Pulmonary artery endothelial cell (primary cell): ENCODE measurements around the gene LYSMD2. TPM values are rescaled to one million over a fixed set of nuclear protein-coding genes. Genes with fewer than 3 reads are reported as not detected.

Experiments used
- DNase-seq: peaks from one replicate; pipeline ENCODE4 v3.0.0-alpha.2; 2011; ENCODE audit warnings: low read depth, low spot score
- total RNA-seq: library from RNA; depleted of rRNA; stranded (reverse); fragments of >200 nt; gene quantifications from 2 replicates; pipeline ENCODE4 v1.2.3, GENCODE V29; 2014

LYSMD2 gene
- total RNA-seq, 1 donor from 2014 or later, result 11.0 TPM

GRCh38 chr15:51751697-51752683, 14.5 kb upstream of the LYSMD2 start:
- no peak for DNase-seq

DNA sequence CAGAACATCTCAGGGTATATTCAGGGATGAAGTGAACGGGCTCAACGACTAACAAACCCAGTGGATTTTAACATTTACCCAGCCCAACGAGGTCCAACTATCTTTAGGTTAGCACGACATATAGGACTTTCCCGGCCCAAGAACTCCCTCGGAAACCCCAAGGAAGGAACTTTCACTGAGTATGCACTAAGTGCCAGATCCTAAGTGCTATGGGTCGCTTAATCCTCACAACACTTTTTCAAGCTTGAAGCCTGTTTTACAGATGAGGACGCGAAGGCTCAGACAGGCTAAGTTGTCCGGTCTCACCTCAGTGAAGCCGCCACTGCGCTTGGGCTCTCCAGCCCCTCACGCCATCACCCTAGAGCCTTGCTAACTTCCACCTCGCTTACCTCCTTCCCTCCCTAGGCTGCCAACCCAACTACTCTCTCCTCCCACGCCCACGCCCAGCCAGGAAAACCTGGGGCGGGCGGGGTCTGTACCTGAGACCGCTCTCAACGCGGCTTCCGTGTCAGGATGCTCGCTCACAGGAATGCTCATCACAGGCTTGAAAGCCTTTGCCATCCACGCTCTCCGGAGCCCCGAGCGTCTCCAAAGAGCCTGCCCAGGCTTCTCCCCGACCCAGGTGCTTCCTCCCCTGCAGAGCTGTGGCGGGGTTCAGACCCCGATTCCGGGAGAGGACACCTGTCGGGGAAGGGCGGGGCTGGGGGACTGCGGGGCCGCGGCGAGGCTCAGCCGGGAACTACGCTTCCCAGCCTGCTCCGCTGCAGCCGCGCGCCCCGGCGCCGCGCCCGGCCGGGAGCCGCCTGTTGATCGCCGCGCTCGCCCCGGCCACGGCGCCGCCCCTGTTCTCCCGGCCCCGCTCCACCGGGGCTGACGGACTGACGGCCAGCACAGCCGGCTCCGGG, 13.6 kb upstream of the LYSMD2 start, which contains the start of gene TMOD2:
Gene TMOD2 (plus strand): TSS at position 806 of the 905 bp plus-strand sequence. CDS start 14,845 bp downstream, outside the sequence.
- no peak for DNase-seq

DNA sequence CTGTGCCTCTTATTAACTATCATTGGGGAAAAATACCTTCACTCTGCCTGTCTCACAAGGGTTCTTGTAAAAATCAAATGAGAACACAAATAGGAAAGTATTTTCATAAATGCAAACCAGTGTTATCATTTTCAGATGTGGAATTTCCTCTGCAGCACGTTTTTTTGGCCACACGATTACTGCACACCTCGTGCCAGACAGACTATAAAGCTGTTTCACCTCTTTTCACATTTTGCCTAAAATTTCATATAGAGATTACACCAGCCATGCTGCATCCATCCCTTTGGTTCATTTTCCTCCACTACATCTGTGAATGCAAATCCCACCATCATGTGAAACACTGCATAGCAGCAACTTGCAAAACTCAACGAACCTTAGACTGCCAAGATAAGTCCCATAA, 12.7 kb upstream of the LYSMD2 start:
- no peak for DNase-seq

DNA sequence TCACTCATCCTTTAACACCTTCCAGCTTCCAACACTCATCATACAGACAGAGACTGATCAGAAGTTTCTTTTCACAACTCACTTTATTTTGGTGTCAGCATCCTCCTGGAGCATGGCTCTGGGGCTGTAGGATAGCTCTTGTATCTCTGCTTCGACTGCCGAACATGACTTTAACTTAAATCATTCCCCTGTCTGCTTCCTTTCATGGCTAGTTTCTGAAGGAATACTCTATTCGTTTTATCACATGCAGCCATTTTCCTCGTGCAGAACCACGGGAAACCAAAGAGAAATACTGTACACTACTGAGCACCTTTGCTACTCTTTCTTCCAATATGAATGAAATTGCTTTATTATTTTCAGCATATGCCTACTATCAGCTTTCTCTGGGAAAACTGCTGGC, 11.9 kb upstream of the LYSMD2 start:
- DNase-seq, result no peak

DNA sequence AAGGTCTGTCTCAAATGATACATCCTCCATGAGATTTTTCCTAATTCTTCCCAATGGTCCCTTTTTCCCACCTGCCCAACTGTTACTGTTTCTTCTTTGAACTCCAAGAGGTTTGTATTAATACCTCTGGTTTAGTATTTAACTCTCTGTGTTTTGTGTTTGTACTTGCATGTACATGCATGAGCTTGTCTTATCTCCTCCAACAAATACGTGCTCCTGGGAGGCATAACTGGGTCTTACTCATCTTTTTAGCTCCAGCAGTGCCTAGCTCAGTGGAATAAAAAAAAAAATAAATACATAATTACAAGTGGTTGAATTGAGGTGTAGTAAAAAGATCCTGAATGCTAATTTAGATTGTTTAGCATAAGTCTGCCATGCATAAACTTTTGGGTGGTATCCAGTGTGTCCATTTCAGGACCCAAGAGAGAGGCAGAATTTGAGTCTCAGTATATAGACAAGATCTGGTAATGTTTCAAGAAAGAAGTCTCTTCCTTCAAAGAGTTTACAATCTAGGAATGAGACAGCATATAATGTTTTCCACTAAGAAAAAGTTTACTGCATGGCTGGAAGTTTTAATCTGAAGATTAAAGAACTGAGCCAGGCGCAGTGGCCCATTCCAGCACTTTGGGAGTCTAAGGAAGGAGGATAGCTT, 1.7 kb upstream of the LYSMD2 start:
- DNase-seq, result no peak

DNA sequence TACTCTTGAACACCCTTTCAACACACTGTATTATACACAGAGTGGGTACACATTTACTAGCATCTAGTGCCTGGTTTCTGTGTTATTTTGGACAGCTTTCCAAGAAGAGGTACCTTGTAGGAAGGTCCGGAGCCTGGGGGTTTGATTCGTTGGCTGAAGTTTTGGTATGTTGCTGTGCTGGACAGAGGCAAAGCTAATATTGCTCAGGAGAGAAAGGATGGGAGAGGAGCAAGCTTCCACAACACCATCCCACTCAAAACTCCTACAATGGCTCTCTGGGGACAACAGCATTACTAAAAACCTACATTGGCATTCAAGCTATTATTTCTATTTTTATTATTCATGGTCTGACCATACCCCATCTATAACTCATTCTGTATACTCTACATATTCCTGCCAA, 1.1 kb upstream of the LYSMD2 start:
- DNase-seq, result no peak

GRCh38 chr15:51736751-51737521, 519 bp downstream of the LYSMD2 start:
- DNase-seq, result no peak

DNA sequence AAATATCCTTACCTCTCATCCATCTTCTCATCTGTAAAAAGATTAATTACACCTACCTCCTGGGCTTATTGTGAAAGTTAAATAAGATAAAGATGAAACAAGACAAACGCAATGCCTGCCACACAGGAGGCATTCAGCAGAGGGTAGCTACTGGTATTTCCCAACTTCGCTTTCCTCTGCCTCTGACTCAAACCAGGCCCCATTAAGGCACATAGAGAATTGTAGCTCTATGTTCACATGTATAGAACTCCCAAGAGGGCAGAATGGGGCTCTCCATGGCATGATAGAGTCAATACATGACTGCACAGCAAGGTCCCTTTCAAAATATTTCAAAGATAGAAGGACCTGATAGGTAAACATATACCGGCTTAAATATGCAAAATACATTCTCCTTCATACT, 1.4 kb downstream of the LYSMD2 start:
- no peak for DNase-seq

DNA sequence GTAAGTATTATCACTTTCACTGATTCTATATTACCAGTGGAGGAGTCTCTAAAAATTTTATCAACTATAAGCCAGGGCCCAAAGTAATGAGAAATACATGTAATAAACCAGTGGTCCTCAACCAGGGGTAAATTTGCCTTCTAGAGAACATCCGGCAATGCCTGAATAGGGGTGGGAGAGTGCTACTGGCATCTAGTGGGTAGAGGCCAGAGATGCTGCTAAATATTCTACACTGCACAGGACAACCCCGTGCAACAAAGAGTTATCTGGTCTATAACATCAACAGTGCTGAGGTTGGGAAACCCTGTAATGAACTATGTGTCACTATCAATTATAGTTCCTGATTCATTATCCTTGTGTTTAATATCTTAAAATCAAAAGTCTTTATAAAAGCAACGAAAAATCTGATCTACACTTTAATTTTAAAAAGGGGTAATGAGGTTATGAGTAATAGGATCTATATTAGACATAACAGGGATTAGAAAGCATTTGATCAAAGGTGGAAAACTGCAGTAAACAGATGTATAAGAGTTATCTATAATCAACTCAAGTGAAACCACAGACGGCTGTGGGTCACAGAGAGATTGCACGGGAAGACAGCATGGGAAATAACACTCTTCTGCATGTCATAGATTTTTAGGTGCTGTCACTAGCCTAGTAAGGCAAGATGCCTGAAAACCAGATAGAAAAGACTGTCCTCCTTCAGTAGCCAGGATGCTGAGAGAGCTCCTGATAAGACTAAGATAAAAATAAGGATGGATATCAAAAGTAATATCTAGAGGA, 2.0 kb downstream of the LYSMD2 start:
- DNase-seq, result no peak

DNA sequence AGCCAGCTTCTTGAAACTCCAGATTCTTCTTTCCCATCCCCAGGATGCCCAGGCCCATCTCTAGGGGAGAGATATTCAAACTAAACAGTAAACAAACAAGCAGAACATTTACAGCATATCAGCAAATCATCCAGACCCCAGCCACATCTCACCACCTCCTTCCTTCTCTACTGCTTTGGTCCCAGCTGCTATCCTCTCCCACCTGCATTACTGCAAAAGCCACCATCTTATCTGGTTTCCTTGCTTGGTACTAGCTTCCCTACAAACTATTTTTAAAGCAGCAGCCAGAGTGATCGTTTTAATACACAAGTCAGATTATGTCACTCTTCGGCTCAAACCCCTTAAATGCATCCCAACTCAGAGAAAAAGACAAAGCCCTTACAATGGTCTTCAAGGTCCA, 4.8 kb downstream of the LYSMD2 start:
- no peak for DNase-seq

- DNase-seq, result no peak
These were observed 5.7 kb downstream of the LYSMD2 start for GRCh38 chr15:51731549-51732267.

DNA sequence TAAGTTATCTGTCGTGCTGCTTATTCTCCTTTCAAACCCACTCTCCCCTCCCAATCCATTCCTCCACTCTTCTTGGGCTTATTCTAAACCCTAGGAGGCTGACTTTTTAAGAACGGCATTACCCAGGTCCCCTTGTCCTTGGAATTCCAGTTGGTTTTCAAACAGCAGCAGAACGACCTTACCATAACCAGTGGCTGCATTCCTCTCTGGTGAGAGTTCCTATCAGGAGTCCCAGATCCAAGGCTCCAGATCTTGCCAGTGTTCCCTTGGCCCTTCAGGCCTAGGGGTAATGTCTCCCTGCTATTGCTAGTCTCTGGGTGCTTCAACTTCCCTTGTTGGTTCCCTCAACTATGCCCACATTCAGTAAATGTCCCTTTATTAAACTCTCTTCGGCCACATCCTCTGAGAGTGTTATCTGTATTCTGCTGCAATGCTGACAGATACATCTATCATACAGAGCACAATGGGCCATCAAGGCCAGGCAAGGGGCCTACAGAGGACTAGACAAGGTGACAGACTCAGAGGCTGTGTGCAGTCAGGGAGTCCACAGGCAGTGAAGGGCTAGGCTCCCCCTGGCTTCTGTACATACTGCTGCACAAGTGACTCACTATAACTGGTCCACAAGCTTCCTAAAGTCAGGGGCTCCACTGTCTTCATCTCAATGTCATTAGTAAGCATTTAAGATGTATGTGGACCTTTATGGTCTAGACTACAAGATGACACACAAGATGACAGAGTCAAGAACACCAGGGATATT, 10.1 kb downstream of the LYSMD2 start:
- DNase-seq, result no peak

DNA sequence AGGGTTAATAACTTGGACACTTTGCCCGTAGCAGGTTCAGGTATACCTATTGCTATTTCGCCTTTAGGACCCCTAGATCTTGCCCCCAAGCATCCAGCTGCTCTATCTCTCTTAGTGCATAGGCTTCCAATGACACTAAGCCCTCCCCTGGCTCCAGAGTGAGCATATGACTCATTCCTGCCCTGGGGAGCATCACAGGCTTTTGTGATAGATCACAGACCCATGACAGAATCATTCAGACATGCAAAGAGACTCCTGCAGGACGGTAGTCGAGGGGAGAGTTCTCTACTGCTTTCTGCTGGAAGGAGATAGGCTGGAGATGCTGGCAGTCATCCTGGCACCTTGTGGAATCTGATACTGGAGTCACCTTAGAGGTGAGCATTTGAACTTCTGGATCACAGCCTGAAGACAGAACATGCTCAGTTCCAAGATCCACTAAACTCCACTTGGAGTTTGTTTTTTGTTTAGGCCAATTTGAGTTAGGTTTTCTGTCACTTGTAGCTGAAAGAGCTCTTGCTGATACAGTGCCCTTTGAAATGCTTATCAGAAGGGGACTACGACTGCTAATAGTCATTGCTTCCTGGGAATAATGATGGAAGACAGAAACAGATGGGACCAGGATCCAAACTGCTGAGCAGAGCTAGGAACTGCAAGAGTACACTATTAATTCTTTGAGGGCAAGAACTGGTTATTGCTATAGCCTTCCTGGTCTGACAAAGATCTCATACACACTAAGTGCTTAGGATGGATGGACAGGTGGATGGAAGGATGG, 11.0 kb downstream of the LYSMD2 start:
- DNase-seq, result no peak

DNA sequence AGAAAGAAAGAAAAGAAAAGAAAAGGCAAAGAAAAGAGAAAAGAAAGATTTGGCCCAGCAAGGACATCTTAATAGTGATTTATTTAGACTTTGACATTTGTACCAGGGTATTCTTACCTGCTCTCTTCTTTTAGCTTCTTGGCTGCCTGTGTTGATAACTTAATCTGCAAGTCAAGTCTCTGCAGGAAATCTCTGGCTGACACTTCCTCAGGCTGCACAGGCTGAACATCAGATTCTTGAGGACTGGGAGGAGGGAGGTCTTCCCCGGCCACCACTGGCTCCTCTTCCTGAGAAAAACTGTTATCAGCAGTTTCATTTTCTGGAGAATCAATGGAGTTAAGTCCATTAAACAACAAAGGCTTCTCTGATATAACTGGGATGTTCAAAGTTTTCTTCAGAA, 12.8 kb downstream of the LYSMD2 start:
- DNase-seq, result no peak

GRCh38 chr15:51724199-51724598, 13.3 kb downstream of the LYSMD2 start:
- no peak for DNase-seq

DNA sequence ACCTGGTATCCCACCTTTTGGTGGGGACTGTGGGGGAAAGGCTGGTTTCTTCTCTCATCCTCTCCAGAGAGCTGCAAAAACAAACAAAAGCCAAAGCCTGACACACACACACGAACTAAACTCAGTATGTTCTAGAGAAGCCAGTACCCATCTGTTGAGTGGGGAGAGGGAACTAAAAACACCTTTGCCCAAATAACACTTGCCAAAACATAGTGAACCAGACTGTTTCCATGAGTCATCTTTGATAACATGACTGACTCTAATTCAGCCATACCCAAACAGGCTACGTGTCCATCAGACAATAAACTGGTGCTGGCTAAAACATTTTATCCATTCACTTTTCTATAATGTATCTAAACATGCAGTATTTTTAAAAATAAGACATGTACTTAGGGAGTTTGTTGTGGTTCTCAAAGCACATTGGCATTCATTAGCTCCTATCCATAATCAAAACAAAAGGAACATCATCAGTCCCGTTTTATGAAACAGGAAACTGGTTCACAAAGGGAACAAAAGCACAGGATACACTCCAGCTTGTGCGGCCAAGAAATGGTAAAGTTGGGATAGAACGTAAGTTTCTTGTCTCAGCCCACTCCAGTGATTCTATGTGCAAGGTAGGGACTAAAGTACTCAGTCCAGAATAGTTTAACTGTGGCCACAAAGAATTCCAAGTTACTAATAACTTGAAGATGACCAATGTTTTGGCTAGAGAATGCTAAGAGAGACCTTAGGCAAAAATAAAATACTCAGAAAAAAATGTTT, 16.1 kb downstream of the LYSMD2 start:
- DNase-seq, result peak; percentile 45
